OCI-LY7 (cell line): ENCODE measurements around the gene HLA-F. TPM values are rescaled to one million over a fixed set of nuclear protein-coding genes. Genes with fewer than 3 reads are reported as not detected.

ENCODE experiments used
- BruUV-seq: library from RNA; stranded (reverse); fragments of 400-500 nt; replicated peaks from 2 replicates; lab custom pipeline; 2021; lab: Mats Ljungman, UMichigan
- CTCF ChIA-PET: fragments of 300-600 bp; sonication (Branson Sonifier 250); formaldehyde crosslinking; loops from one replicate; lab custom pipeline; 2022; ENCODE audit warnings: antibody characterized with exemption; ENCODE audit not compliant: unreplicated experiment; lab: Charles Lee
- POLR2A ChIA-PET: fragments of 300-600 bp; sonication (Branson Sonifier 250); formaldehyde crosslinking; loops from one replicate; lab custom pipeline; 2022; ENCODE audit warnings: antibody characterized with exemption; lab: Charles Lee
- DNase-seq: peaks from one replicate; pipeline ENCODE4 v3.0.0-alpha.2; 2015; ENCODE audit warnings: low spot score
- H2AFZ ChIP-seq: fragments of 200-600 bp; sonication (generic), shearing (Covaris generic); 2 replicates; pipeline ENCODE4 v1.6.1; 2014; ENCODE audit warnings: mild to moderate bottlenecking, antibody characterized with exemption, low read length, moderate library complexity
- H3K27ac ChIP-seq: fragments of 200-600 bp; sonication (generic); 2 replicates; pipeline ENCODE4 v1.5.1; 2014; ENCODE audit warnings: mixed run types, low read depth, mild to moderate bottlenecking, moderate library complexity, low read length, inconsistent platforms; ENCODE audit not compliant: poor library complexity, severe bottlenecking
- H3K36me3 ChIP-seq: fragments of 200-600 bp; sonication (generic); 2 replicates; pipeline ENCODE4 v1.6.1; 2014; ENCODE audit warnings: mild to moderate bottlenecking, antibody characterized with exemption, low read length, moderate library complexity, mixed read lengths; ENCODE audit not compliant: insufficient read depth
- H3K4me1 ChIP-seq: fragments of 200-600 bp; sonication (generic); 2 replicates; pipeline ENCODE4 v1.5.1; 2014; ENCODE audit warnings: mild to moderate bottlenecking, low read length; ENCODE audit not compliant: insufficient read depth, poor library complexity, severe bottlenecking
- H3K4me2 ChIP-seq: fragments of 200-600 bp; sonication (generic); 2 replicates; pipeline ENCODE4 v1.6.1; 2014; ENCODE audit warnings: mild to moderate bottlenecking, low read length
- H3K4me3 ChIP-seq: fragments of 200-600 bp; sonication (generic); 2 replicates; pipeline ENCODE4 v1.5.1; 2014; ENCODE audit warnings: mild to moderate bottlenecking, low read depth, low read length; ENCODE audit not compliant: poor library complexity, severe bottlenecking
- H3K79me2 ChIP-seq: fragments of 200-600 bp; sonication (generic); 2 replicates; pipeline ENCODE4 v1.6.1; 2016; ENCODE audit warnings: low read depth, mild to moderate bottlenecking, low read length, moderate library complexity, mixed read lengths; ENCODE audit not compliant: insufficient read depth
- H3K9me2 ChIP-seq: fragments of 200-600 bp; sonication (generic); 2 replicates; pipeline ENCODE4 v1.6.1; 2016; ENCODE audit warnings: mild to moderate bottlenecking, low read length, mixed read lengths; ENCODE audit not compliant: insufficient read depth
- H3K9me3 ChIP-seq: fragments of 200-600 bp; sonication (generic); 2 replicates; pipeline ENCODE4 v1.6.1; 2014; ENCODE audit warnings: mild to moderate bottlenecking, mixed run types, low read length, mixed read lengths
- H4K20me1 ChIP-seq: fragments of 200-600 bp; sonication (generic); 2 replicates; pipeline ENCODE4 v1.6.1; 2014; ENCODE audit warnings: mild to moderate bottlenecking, antibody characterized with exemption, low read length, moderate library complexity, mixed read lengths; ENCODE audit not compliant: insufficient read depth
- CTCF ChIP-seq: fragments of 200-600 bp; sonication (generic); conservative IDR thresholded peaks from 2 replicates; pipeline ENCODE4 v1.5.1; 2014; ENCODE audit warnings: mild to moderate bottlenecking, antibody characterized with exemption, low read length, moderate library complexity, mixed read lengths
- EZH2phosphoT487 ChIP-seq: fragments of 200-600 bp; sonication (generic); IDR thresholded peaks from 2 replicates; pipeline ENCODE4 v1.6.1; 2018; ENCODE audit warnings: low read depth, borderline replicate concordance, mild to moderate bottlenecking, mixed run types, antibody characterized with exemption, low read length, moderate library complexity, mixed read lengths
- intact Hi-C: fragments of 100-400 bp; cut with micrococcal nuclease; formaldehyde crosslinking; loops from one replicate; pipeline ENCODE4 v1.10.0; 2022; ENCODE audit not compliant: unreplicated experiment
- total RNA-seq, 2 experiments: library from RNA; depleted of rRNA in 1 of 2; stranded (reverse); fragments of >200 nt in 1 of 2; shearing (Covaris generic) in 1 of 2; gene quantifications; 2 replicates each; pipeline ENCODE4 v1.2.3, GENCODE V29; 2014 to 2022

Gene HLA-F
- total RNA-seq, 2 experiments from 2014 or later, result 56.0 to 83.2 TPM

DNA sequence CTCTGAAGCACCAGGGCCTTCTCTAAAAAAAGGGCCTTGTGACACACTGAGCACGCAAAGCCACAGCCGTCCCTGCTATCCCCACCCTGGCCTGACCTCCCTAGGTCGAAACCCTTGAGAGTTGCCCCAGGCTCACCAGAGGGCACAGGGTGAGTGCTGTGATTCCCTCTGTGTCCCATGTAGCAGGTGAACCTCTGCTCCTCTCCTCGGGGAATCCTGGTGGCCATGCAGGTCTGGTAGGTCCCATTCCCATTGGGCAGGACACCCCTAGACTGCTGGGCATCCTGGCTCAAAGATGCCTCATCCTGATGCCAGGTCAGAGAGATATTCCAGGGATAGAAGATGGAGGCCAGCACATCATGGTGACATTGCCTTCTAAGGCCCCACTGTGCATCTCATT lies 20.9 kb downstream of the HLA-F start:
- H3K79me2 ChIP-seq, result no peaks in the 10 kb centered on the region
- TF ChIP-seq CTCF (no peak), EZH2phosphoT487 (no peak)
- no peak overlapping the region for H3K4me2 ChIP-seq
- no peak overlapping the region for H2AFZ ChIP-seq
- intact Hi-C loops, result no loop called here
- ChIA-PET CTCF (no interaction called here), POLR2A (interaction anchor here (1.2 kb wide), 1 partner anchor 16 kb away, joined by 5 read pairs; no protein-coding TSS in a partner anchor)
- H4K20me1 ChIP-seq, result no peaks in the 10 kb centered on the region
- no peaks in the 10 kb centered on the region for H3K36me3 ChIP-seq
- H3K4me3 ChIP-seq, result no peak overlapping the region
- H3K27ac ChIP-seq, result no peak overlapping the region
- no peak for DNase-seq
- H3K9me3 ChIP-seq, result no peaks in the 10 kb centered on the region
- BruUV-seq, result no TSS peak
- peaks cover 5% of the 10 kb centered on the region for H3K4me1 ChIP-seq
- H3K9me2 ChIP-seq, result no peaks in the 10 kb centered on the region

GRCh38 chr6:29744621-29745020 lies 21.4 kb downstream of the HLA-F start:
- H3K36me3 ChIP-seq, result no peaks in the 10 kb centered on the region
- H3K4me1 ChIP-seq, result peaks cover 10% of the 10 kb centered on the region
- intact Hi-C loops, result no loop called here
- H3K27ac ChIP-seq, result no peak overlapping the region
- H3K79me2 ChIP-seq, result no peaks in the 10 kb centered on the region
- CTCF ChIA-PET, result no interaction called here
- no peaks in the 10 kb centered on the region for H3K9me3 ChIP-seq
- H3K9me2 ChIP-seq, result no peaks in the 10 kb centered on the region
- no peak overlapping the region for H3K4me3 ChIP-seq
- BruUV-seq, result no TSS peak
- no peaks in the 10 kb centered on the region for H4K20me1 ChIP-seq
- H3K4me2 ChIP-seq, result no peak overlapping the region
- H2AFZ ChIP-seq, result no peak overlapping the region
- TF ChIP-seq CTCF, result no peak
- TF ChIP-seq EZH2phosphoT487, result no peak
- POLR2A ChIA-PET, result interaction anchor here (1.2 kb wide), 1 partner anchor 16 kb away, joined by 5 read pairs; no protein-coding TSS in a partner anchor
- DNase-seq, result no peak

DNA sequence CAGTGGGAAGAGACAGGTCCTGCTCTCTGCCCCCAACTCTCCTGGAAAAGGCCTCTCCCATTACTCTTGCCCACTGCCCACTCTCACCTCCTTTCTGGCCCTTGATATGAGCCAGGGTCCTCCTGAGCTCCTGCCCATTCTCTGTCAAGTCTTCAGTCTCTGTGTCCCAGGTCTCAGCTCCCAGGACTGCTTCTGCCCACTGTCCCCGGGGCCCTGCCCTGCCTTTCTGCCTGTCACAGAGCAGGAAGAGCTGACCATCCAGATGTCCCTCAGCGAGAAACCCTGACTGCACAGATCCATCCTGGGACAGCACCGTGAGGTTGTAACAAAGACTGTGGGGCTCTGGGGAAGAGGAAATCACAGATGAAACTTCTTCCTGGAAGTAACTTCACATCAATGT lies 22.2 kb downstream of the HLA-F start:
- DNase-seq, result no peak
- no peaks in the 10 kb centered on the region for H4K20me1 ChIP-seq
- intact Hi-C loops, result no loop called here
- H3K4me1 ChIP-seq, result peaks cover 11% of the 10 kb centered on the region
- no peaks in the 10 kb centered on the region for H3K79me2 ChIP-seq
- no peak overlapping the region for H3K4me2 ChIP-seq
- BruUV-seq, result no TSS peak
- no peak overlapping the region for H2AFZ ChIP-seq
- ChIA-PET CTCF (no interaction called here), POLR2A (interaction anchor here (1.2 kb wide), 1 partner anchor 15 kb away, joined by 5 read pairs; no protein-coding TSS in a partner anchor)
- no peak overlapping the region for H3K27ac ChIP-seq
- no peak for TF ChIP-seq CTCF
- no peak for TF ChIP-seq EZH2phosphoT487
- no peaks in the 10 kb centered on the region for H3K9me3 ChIP-seq
- no peaks in the 10 kb centered on the region for H3K36me3 ChIP-seq
- no peaks in the 10 kb centered on the region for H3K9me2 ChIP-seq
- no peak overlapping the region for H3K4me3 ChIP-seq
